T-helper 1 cell treated with Interleukin-12 subunit alpha and Interleukin-12 subunit beta and Interleukin-4 antibody, amounts not matched to agents 30 μg/mL and 1 μg/mL, for 36 hours (primary cell): ENCODE results near the gene RABEP2.
"Not testable (repeated sequence)": the region's sequence is repeated elsewhere in the genome, so short reads cannot be mapped to it uniquely, and the experiment has no call there.

ENCODE experiments used
- H3K27ac Mint-ChIP-seq: one replicate; pipeline ENCODE4 v1.8.0; 2021; ENCODE audit warnings: mild to moderate bottlenecking, mixed read lengths
- H3K27me3 Mint-ChIP-seq: one replicate; pipeline ENCODE4 v1.8.0; 2021; ENCODE audit warnings: low read depth, mixed read lengths
- H3K36me3 Mint-ChIP-seq: one replicate; pipeline ENCODE4 v1.8.0; 2021; ENCODE audit warnings: low read depth, mixed read lengths
- H3K4me1 Mint-ChIP-seq: one replicate; pipeline ENCODE4 v1.8.0; 2021; ENCODE audit warnings: low read depth, mixed read lengths
- H3K4me3 Mint-ChIP-seq: one replicate; pipeline ENCODE4 v1.8.0; 2021; ENCODE audit warnings: mild to moderate bottlenecking, moderate library complexity, mixed read lengths
- H3K9me3 Mint-ChIP-seq: one replicate; pipeline ENCODE4 v1.8.0; 2021; ENCODE audit warnings: mixed read lengths

RABEP2 gene

DNA sequence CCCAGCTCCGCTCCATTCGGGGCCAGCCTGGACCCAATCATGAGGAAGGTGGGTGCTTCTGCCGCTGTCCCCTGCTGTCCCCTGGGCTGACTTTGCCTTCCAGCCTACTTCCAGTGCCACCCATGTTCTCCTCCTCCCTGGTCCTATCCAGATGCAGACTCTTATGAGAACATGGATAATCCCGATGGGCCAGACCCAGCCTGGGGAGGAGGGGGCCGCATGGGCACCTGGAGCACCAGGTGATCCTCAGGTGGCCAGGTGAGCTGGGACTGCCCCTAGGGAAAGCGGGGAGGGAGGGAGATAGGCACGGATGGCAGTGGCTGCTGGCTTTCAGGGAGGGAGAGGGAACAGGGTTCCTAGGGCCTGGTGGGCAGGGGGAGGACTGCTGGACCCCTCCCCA lies 13.7 kb upstream of the RABEP2 start:
- no peak overlapping the region for H3K4me3 Mint-ChIP-seq
- no peaks in the 10 kb centered on the region for H3K9me3 Mint-ChIP-seq
- peaks cover 21% of the 10 kb centered on the region for H3K4me1 Mint-ChIP-seq
- H3K27ac Mint-ChIP-seq, result no peak overlapping the region
- no peaks in the 10 kb centered on the region for H3K27me3 Mint-ChIP-seq
- H3K36me3 Mint-ChIP-seq, result no peaks in the 10 kb centered on the region

DNA sequence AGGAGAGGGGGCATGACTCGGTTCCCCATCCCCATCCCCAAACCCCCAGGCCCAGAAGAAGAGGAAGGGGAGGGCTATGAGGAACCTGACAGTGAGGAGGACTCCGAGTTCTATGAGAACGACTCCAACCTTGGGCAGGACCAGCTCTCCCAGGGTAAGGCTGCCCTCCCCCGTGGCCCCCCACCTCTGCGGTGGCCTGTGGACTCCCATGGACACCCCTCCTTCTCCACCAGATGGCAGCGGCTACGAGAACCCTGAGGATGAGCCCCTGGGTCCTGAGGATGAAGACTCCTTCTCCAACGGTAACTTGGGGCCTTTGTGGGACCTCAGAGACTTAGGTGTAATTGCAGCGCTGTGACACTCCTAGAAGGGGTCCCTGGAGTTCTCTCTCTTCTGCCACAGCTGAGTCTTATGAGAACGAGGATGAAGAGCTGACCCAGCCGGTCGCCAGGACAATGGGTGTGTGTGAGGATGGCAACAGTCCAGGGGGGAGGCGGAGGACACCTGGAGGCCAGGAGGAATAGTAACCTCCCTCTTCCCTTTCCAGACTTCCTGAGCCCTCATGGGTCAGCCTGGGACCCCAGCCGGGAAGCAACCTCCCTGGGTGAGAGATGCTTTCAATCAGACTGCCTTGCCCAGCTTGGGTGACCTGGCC lies 12.3 kb upstream of the RABEP2 start:
- Mint-ChIP-seq H3K9me3 (no peaks in the 10 kb centered on the region), H3K27ac (no peak overlapping the region), H3K27me3 (no peaks in the 10 kb centered on the region), H3K36me3 (no peaks in the 10 kb centered on the region), H3K4me1 (peaks cover 20% of the 10 kb centered on the region), H3K4me3 (no peak overlapping the region)

DNA sequence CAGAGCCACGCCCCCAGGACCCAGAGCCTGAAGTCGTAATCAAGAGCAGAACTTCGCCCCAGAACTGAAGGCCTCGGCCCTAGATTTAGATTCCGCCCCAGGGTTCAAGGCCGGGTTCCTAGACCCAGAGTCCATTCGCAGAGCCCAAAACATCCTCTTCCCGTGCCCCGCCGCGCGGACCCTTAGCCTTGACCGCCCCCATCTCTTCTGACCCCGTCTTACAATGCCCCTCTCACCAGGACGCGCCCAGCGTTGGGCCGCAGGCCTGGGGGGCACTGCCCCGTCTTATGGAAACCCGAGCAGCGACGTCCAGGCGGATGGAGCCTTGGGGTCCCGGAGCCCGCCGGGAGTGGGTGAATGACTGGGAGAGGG lies 11.7 kb upstream of the RABEP2 start:
- H3K27me3 Mint-ChIP-seq, result no peaks in the 10 kb centered on the region
- H3K4me3 Mint-ChIP-seq, result peak overlapping the region; percentile 75
- no peaks in the 10 kb centered on the region for H3K9me3 Mint-ChIP-seq
- H3K36me3 Mint-ChIP-seq, result no peaks in the 10 kb centered on the region
- peak overlapping the region; percentile 60 for H3K27ac Mint-ChIP-seq
- peaks cover 20% of the 10 kb centered on the region for H3K4me1 Mint-ChIP-seq

DNA sequence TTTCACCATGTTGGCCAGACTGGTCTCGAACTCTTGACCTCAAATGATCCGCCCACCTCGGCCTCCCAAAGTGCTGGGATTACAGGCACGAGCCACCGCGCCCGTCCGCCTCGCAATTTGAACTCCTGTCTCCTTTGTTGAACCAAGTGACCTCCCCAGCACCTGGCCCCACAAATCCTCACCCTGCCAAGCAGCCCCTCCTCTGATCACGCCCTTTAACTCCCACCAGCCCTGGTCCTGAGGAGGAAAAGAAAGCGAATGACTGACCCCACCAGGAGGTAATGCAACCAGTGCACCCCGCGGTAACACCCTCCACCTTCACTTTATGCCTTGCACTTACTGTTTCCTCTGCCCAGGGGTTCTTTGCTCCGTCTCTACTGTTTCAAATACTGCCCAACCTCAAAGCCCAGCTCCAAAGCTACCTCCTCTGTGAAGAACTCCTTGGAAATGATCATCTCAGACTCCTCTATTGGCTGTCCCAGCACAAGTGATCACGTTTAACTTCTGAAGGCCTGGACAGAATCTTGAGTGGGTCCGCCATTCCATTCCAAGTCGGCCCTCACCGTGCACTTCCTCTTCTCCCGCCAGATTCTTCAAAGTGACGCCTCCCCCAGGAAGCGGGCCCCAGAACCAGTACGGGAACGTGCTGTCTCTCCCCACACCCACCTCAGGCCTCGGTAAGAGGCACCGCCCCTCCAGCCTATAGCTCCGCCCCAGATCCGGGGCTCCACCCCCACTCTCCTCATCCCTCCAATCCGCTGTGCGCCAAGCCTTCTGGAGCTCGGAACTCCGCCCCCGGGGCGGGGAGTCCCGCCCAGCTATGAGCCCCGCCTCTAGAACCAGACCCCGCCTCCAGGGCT lies 11.1 kb upstream of the RABEP2 start:
- H3K9me3 Mint-ChIP-seq, result no peaks in the 10 kb centered on the region
- no peaks in the 10 kb centered on the region for H3K36me3 Mint-ChIP-seq
- peak overlapping the region; percentile 60 for H3K27ac Mint-ChIP-seq
- no peaks in the 10 kb centered on the region for H3K27me3 Mint-ChIP-seq
- H3K4me3 Mint-ChIP-seq, result peak overlapping the region; percentile 75
- H3K4me1 Mint-ChIP-seq, result peaks cover 20% of the 10 kb centered on the region

DNA sequence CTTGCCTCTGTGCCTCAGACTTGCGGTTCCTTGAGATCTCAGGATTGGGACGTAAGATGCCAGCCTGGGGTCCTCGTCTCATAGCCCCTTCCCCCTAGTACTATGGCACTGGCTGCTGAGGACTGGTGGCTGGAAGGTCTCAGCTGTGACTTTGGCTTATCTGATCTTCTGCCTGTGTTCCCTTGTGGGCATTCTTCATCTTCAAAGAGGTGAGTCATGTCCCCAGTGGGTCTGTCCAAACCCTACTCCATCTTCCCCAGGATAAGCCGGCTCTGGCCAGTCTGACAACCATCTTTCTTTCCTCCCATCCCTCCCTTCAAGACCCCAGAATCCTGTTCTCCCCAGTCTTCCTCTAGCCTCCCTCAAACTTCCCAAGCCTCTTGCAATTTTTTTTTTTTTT lies 10.3 kb upstream of the RABEP2 start:
- Mint-ChIP-seq H3K4me1 (peaks cover 25% of the 10 kb centered on the region), H3K27ac (no peak overlapping the region), H3K36me3 (no peaks in the 10 kb centered on the region), H3K4me3 (no peak overlapping the region), H3K27me3 (no peaks in the 10 kb centered on the region), H3K9me3 (no peaks in the 10 kb centered on the region)

DNA sequence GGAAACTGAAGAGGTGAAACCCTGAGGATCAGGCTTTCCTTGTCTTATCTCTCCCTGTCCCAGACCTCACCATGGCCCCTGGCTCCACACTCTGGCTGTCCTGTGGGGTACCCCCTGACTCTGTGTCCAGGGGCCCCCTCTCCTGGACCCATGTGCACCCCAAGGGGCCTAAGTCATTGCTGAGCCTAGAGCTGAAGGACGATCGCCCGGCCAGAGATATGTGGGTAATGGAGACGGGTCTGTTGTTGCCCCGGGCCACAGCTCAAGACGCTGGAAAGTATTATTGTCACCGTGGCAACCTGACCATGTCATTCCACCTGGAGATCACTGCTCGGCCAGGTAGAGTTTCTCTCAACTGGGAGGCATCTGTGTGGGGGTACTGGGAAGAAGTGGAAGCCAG lies 8.1 kb upstream of the RABEP2 start:
- no peaks in the 10 kb centered on the region for H3K36me3 Mint-ChIP-seq
- no peaks in the 10 kb centered on the region for H3K9me3 Mint-ChIP-seq
- H3K4me1 Mint-ChIP-seq, result peaks cover 25% of the 10 kb centered on the region
- no peak overlapping the region for H3K4me3 Mint-ChIP-seq
- H3K27ac Mint-ChIP-seq, result no peak overlapping the region
- H3K27me3 Mint-ChIP-seq, result no peaks in the 10 kb centered on the region

DNA sequence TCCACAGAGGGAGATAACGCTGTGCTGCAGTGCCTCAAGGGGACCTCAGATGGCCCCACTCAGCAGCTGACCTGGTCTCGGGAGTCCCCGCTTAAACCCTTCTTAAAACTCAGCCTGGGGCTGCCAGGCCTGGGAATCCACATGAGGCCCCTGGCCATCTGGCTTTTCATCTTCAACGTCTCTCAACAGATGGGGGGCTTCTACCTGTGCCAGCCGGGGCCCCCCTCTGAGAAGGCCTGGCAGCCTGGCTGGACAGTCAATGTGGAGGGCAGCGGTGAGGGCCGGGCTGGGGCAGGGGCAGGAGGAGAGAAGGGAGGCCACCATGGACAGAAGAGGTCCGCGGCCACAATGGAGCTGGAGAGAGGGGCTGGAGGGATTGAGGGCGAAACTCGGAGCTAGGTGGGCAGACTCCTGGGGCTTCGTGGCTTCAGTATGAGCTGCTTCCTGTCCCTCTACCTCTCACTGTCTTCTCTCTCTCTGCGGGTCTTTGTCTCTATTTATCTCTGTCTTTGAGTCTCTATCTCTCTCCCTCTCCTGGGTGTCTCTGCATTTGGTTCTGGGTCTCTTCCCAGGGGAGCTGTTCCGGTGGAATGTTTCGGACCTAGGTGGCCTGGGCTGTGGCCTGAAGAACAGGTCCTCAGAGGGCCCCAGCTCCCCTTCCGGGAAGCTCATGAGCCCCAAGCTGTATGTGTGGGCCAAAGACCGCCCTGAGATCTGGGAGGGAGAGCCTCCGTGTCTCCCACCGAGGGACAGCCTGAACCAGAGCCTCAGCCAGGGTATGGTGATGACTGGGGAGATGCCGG lies 7.5 kb upstream of the RABEP2 start:
- H3K27ac Mint-ChIP-seq, result no peak overlapping the region
- H3K27me3 Mint-ChIP-seq, result no peaks in the 10 kb centered on the region
- peaks cover 22% of the 10 kb centered on the region for H3K4me1 Mint-ChIP-seq
- H3K36me3 Mint-ChIP-seq, result no peaks in the 10 kb centered on the region
- no peaks in the 10 kb centered on the region for H3K9me3 Mint-ChIP-seq
- H3K4me3 Mint-ChIP-seq, result no peak overlapping the region

DNA sequence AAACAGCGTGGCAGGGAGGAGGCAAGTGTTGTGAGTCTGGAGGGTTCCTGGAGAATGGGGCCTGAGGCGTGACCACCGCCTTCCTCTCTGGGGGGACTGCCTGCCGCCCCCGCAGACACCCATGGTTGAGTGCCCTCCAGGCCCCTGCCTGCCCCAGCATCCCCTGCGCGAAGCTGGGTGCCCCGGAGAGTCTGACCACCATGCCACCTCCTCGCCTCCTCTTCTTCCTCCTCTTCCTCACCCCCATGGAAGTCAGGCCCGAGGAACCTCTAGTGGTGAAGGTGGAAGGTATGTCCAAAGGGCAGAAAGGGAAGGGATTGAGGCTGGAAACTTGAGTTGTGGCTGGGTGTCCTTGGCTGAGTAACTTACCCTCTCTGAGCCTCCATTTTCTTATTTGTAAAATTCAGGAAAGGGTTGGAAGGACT lies 6.8 kb upstream of the RABEP2 start, which contains the start of gene CD19:
Gene CD19 (plus strand): TSS at position 171 of the 425 bp plus-strand sequence. CDS start 30 bp downstream, at position 201.
- H3K27me3 Mint-ChIP-seq, result no peaks in the 10 kb centered on the region
- H3K9me3 Mint-ChIP-seq, result no peaks in the 10 kb centered on the region
- no peak within 1 kb of the TSS for H3K4me3 Mint-ChIP-seq
- H3K36me3 Mint-ChIP-seq, result no peaks in the 10 kb centered on the region
- H3K27ac Mint-ChIP-seq, result peak within 1 kb of the TSS; percentile 33
- peaks cover 22% of the 10 kb centered on the region for H3K4me1 Mint-ChIP-seq

DNA sequence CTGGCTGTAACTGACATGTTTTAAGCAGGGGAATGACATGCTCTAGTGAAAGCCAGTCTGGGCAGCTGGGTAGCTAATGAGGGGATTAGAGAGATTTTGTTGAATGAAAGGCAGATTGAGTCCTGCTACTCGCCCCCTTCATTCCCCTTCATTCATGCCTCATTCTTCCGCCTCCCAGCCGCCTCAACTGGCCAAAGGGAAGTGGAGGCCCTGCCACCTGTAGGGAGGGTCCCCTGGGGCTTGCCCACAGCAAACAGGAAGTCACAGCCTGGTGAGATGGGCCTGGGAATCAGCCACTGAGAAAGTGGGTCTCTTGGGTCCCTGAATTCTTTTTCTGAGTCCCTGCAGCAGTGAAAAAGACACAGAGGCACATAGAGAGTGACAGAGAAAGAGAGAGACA lies 5.6 kb upstream of the RABEP2 start:
- no peaks in the 10 kb centered on the region for H3K27me3 Mint-ChIP-seq
- peak overlapping the region; percentile 33 for H3K27ac Mint-ChIP-seq
- no peak overlapping the region for H3K4me3 Mint-ChIP-seq
- H3K36me3 Mint-ChIP-seq, result no peaks in the 10 kb centered on the region
- peaks cover 20% of the 10 kb centered on the region for H3K4me1 Mint-ChIP-seq
- H3K9me3 Mint-ChIP-seq, result no peaks in the 10 kb centered on the region

DNA sequence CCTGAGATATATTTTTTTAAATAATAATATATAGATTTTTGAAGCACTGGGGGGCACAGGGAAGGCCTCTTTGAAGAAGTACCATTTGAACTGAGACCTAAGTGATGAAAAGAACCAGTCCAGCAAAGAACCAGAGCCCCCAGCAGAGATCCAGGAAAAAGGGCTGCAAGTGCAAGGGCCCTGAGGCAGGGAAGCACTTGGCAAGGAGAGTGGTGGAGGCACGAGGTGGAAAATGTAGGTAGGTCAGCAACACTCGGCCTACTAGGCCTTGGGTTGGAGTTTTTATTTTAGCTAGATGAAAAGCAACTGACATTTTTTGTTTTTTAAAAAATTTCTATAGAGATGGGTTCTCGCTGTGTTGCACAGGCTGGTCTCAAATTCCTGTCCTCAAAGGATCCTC lies 5.2 kb upstream of the RABEP2 start:
- Mint-ChIP-seq H3K9me3 (no peaks in the 10 kb centered on the region), H3K27ac (peak overlapping the region; percentile 46), H3K4me1 (peaks cover 18% of the 10 kb centered on the region)

DNA sequence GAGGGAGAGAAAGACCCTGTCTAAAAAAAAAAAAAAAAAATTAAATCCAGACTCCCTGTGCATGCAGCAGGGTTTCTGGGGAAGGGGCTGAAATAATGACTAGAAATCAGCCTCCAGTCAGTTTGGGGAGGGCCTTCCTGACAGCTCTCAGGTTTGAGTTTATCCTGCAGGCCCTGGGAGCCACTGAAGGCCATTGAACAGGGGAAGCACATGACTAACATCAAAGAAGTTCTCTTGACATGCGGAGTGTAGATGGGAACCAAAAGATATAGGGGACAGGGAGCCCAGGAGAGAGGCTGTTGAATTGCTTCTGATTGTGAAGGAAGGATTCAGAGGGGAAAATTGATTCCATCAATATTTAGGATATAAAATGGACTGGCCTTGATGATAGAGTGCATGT lies 2.8 kb upstream of the RABEP2 start:
- Mint-ChIP-seq H3K4me1 (peaks cover 19% of the 10 kb centered on the region), H3K27me3 (no peaks in the 10 kb centered on the region), H3K4me3 (no peak overlapping the region), H3K9me3 (no peaks in the 10 kb centered on the region), H3K27ac (no peak overlapping the region), H3K36me3 (peaks cover 2% of the 10 kb centered on the region)

More for the DNA sequence above, 5.2 kb upstream of the RABEP2 start:
- H3K4me3 Mint-ChIP-seq, result no peak overlapping the region
- no peaks in the 10 kb centered on the region for H3K36me3 Mint-ChIP-seq
- H3K27me3 Mint-ChIP-seq, result no peaks in the 10 kb centered on the region

DNA sequence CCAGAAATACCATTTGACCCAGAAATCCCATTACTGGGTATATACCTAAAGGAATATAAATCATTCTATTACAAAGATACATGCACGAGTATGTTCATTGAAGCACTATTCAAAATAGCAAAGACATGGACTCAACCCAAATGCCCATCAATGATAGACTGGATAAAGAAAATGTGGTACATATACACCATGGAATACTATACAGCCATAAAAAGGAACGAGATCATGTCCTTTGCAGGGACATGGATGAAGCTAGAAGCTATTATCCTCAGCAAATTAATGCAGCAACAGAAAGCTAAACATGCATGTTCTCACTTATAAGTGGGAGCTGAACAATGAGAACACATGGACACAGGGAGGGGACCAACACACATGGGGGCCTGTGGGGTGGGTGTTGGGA lies 1.2 kb upstream of the RABEP2 start:
- Mint-ChIP-seq H3K27ac (peak overlapping the region; percentile 100), H3K4me1 (peaks cover 19% of the 10 kb centered on the region), H3K4me3 (peak overlapping the region; percentile 97)
- not testable (repeated sequence) for H3K27me3 Mint-ChIP-seq, H3K36me3 Mint-ChIP-seq, H3K9me3 Mint-ChIP-seq

DNA sequence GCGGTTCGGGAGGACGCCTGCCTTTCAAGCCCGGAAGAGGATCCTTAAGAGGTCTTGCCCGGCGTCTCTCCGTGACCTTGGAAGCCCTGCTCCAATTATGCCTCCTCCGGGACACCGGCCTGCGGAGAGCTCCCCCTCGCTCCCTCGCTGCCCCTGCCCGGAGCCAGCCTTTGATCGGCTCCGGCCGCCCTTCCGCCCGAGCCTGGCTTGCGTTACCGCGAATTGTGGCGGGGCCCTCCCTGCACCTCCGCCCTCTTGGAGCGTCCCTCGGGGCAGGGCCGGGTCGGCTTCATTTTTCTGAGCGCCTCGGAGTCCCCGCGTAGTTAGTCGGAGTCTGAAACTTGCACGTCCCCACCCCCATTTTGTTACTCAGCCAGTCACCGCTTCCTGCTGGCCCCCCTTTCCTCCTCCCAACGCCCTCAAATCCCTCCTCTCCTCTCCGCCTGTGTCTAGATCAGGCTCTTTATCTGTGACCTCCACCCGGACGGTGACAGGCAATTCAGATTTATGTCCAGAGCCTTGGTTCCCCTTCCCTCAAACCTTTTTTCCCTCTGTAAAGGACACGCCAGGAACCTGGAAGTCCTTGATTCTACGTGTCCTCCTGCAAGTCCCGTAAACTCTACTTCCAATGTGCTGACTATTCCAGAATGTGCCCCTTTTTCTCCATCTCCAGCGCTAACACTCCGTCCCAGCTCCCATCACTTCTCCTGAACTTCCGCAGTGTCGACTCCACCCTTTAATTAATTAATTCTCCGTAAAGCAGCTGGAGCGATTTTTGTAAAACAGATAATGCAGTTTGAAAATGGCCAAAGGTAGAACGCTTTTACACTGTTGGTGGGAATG lies 569 bp upstream of the RABEP2 start:
- peak overlapping the region; percentile 97 for H3K4me3 Mint-ChIP-seq
- H3K27me3 Mint-ChIP-seq, result no peaks in the 10 kb centered on the region
- H3K4me1 Mint-ChIP-seq, result peaks cover 18% of the 10 kb centered on the region
- no peaks in the 10 kb centered on the region for H3K9me3 Mint-ChIP-seq
- peak overlapping the region; percentile 100 for H3K27ac Mint-ChIP-seq
- H3K36me3 Mint-ChIP-seq, result peaks cover 7% of the 10 kb centered on the region

DNA sequence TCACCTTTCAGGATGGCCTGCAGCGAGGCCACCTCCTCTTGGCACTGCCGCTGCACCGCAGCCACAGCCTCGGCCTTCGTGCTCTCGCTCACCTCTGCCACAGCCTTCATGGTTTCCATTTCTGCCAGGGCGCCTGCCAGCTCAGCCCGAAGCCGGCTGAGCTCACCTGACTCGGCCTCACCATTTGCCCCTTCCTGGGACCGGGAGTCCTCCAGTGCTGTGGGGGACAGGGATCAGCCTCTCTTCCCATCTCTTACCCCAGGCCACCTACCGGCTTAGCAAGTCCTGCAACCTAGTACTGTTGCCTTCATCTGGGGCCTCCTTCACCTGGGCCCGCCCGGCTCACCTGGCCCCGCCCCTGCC lies 658 bp downstream of the RABEP2 start:
- peak overlapping the region; percentile 97 for H3K4me3 Mint-ChIP-seq
- no peaks in the 10 kb centered on the region for H3K27me3 Mint-ChIP-seq
- H3K36me3 Mint-ChIP-seq, result peaks cover 8% of the 10 kb centered on the region
- peaks cover 16% of the 10 kb centered on the region for H3K4me1 Mint-ChIP-seq
- no peaks in the 10 kb centered on the region for H3K9me3 Mint-ChIP-seq
- peak overlapping the region; percentile 100 for H3K27ac Mint-ChIP-seq
